ENCODE measurements around the gene AGFG2. TPM values are rescaled to one million over a fixed set of nuclear protein-coding genes. Genes with fewer than 3 reads are reported as not detected.

The AGFG2 gene
- total RNA-seq, 1 experiment from 2014 or later = 11.9 TPM

DNA sequence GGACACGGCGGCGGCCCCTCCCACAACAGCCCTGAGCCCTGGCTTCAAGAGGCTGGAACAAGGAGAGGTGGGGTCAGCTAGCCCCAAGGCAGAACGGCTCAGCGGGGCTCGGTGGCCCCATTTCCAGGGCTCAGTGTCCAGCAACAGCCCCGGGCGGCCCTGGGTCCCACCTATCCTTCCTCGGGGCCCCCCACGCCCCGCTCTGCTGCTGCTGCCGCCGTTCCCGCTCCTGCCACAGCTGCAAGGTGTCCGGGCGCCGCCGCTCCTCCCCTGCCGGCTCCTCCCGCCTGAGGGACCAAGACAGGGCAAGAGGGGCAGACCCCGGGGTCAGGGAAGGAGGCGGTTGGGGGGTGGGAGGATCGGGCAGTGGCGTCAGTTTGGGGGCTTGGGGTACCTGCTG is 38.1 kb downstream of the AGFG2 start:
- CTCF ChIA-PET = interaction anchor here (1.2 to 1.5 kb wide), 2 partner anchors 13 to 16 kb away, joined by 4 to 7 read pairs; no protein-coding TSS in a partner anchor

DNA sequence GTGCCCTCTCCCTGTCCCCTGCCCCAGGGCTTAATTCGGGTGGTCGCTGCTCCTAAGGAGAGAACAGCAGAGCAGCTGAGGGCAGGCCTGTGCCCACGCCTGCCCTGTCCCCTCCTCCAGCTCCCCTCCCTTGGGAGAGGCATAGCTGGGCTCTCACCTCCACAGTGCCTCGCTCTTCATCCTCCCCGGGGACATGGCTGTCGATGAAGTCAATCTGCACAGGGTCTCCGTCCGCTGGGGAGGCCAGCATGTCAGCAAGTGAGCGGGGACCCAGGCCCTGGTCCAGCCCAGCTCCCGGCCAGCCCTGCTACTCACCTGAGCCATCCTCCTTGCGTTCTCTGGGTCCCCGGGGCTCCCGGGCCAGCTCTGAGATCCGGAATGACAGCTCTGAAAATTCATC is 38.5 kb downstream of the AGFG2 start:
- H3K36me3 Mint-ChIP-seq (ENCODE audit: insufficient read depth, unreplicated experiment) = peaks cover 30% of the 10 kb centered on the region
- H3K4me1 Mint-ChIP-seq (ENCODE audit: insufficient read depth, unreplicated experiment) = no peaks in the 10 kb centered on the region
- no TSS peak for BruUV-seq (replicated peaks)
- no peak overlapping the region for H3K4me3 Mint-ChIP-seq (ENCODE audit: unreplicated experiment)
- intact Hi-C loops (cut with micrococcal nuclease) = no loop called here
- ChIA-PET POLR2A (interaction anchor here (1.2 kb wide), 1 partner anchor 9 kb away, joined by 3 read pairs; the partner anchor contains the start of gene FBXO24), CTCF (interaction anchor here (1.2 to 1.5 kb wide), 2 partner anchors 13 to 17 kb away, joined by 4 to 7 read pairs; no protein-coding TSS in a partner anchor)
- no peak for DNase-seq (ENCODE audit: unreplicated experiment)
- no peak overlapping the region for H3K27ac Mint-ChIP-seq (ENCODE audit: low read depth, unreplicated experiment)
- H3K27me3 Mint-ChIP-seq (ENCODE audit: insufficient read depth, unreplicated experiment) = no peaks in the 10 kb centered on the region
- TF ChIP-seq, protein P1, sequence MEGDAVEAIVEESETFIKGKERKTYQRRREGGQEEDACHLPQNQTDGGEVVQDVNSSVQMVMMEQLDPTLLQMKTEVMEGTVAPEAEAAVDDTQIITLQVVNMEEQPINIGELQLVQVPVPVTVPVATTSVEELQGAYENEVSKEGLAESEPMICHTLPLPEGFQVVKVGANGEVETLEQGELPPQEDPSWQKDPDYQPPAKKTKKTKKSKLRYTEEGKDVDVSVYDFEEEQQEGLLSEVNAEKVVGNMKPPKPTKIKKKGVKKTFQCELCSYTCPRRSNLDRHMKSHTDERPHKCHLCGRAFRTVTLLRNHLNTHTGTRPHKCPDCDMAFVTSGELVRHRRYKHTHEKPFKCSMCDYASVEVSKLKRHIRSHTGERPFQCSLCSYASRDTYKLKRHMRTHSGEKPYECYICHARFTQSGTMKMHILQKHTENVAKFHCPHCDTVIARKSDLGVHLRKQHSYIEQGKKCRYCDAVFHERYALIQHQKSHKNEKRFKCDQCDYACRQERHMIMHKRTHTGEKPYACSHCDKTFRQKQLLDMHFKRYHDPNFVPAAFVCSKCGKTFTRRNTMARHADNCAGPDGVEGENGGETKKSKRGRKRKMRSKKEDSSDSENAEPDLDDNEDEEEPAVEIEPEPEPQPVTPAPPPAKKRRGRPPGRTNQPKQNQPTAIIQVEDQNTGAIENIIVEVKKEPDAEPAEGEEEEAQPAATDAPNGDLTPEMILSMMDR (IDR thresholded peaks at IDR 0.05; ENCODE audit: unreplicated experiment) = no peak
- H3K9me3 Mint-ChIP-seq (ENCODE audit: unreplicated experiment) = no peaks in the 10 kb centered on the region

More for the DNA sequence above, 38.1 kb downstream of the AGFG2 start:
- Mint-ChIP-seq H3K9me3 (ENCODE audit: unreplicated experiment) (no peaks in the 10 kb centered on the region), H3K36me3 (ENCODE audit: insufficient read depth, unreplicated experiment) (peaks cover 30% of the 10 kb centered on the region), H3K27me3 (ENCODE audit: insufficient read depth, unreplicated experiment) (no peaks in the 10 kb centered on the region), H3K4me1 (ENCODE audit: insufficient read depth, unreplicated experiment) (no peaks in the 10 kb centered on the region), H3K27ac (ENCODE audit: low read depth, unreplicated experiment) (no peak overlapping the region), H3K4me3 (ENCODE audit: unreplicated experiment) (no peak overlapping the region)
- no TSS peak for BruUV-seq (replicated peaks)
- DNase-seq (ENCODE audit: unreplicated experiment) = no peak
- TF ChIP-seq, protein P1 (IDR thresholded peaks at IDR 0.05; ENCODE audit: unreplicated experiment) = no peak
- intact Hi-C loops (cut with micrococcal nuclease) = no loop called here
- POLR2A ChIA-PET = interaction anchor here (1.2 kb wide), 1 partner anchor 9 kb away, joined by 3 read pairs; the partner anchor contains the start of gene FBXO24

DNA sequence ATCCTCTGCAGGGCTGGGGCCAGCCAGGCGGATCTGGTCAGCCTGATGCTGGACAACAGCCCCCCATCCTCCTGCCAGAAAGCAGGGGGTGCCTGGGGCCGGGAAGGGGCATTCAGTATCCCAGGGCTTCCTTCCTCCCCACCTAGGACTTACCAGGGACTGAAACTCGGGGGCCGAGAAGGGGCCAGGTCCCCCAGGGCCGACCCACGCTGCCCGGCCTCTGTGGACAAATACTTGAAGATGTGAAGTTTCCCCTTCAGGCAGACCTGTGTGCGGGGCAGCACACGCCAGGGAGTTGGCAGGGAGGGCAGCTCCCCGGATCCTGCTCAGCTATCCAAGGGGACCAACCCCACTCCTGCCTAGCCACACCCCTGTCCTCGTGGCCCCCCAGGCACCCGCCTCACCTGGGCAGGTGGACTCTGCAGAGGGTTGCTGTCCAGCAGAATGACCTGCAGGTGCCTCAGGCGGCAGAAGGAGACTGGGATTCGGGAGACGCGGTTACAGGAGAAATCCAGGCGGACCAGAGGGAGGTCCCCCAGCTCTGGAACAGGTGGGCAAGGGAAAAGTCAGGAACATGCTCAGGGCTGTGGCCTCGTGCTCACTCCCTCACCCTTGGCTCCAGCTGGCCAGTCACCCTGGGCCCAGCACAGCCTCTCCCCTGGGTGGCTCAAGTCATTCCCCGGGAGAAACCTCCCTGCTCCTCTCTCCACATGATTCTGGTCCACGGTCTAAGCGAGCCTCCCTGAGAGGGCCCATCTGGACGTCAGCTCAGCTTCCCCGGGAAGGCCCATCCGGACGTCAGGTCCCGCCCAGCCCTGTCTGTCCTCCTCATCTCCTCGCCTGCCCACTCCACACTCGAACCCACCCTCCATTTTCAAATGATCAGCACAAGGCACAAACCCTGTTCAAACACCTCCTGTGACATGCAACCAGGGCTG is 39.5 kb downstream of the AGFG2 start:
- H3K4me1 Mint-ChIP-seq (ENCODE audit: insufficient read depth, unreplicated experiment) = peaks cover under 1% of the 10 kb centered on the region
- DNase-seq (ENCODE audit: unreplicated experiment) = no peak
- ChIA-PET POLR2A (no interaction called here), CTCF (interaction anchor here (0.5 to 1.2 kb wide), 3 partner anchors 18 to 142 kb away, joined by 3 to 5 read pairs (median 4); partner anchors contain the start of gene PPP1R35)
- no TSS peak for BruUV-seq (replicated peaks)
- H3K36me3 Mint-ChIP-seq (ENCODE audit: insufficient read depth, unreplicated experiment) = peaks cover 30% of the 10 kb centered on the region
- no peaks in the 10 kb centered on the region for H3K27me3 Mint-ChIP-seq (ENCODE audit: insufficient read depth, unreplicated experiment)
- H3K9me3 Mint-ChIP-seq (ENCODE audit: unreplicated experiment) = no peaks in the 10 kb centered on the region
- intact Hi-C loops (cut with micrococcal nuclease) = no loop called here
- no peak overlapping the region for H3K4me3 Mint-ChIP-seq (ENCODE audit: unreplicated experiment)
- TF ChIP-seq, protein P1 (IDR thresholded peaks at IDR 0.05; ENCODE audit: unreplicated experiment) = no peak
- no peak overlapping the region for H3K27ac Mint-ChIP-seq (ENCODE audit: low read depth, unreplicated experiment)

All from MCF 10A (cell line).